Stomach (tissue), 9 donors: ENCODE data around the gene ERC1. TPM values are rescaled to one million over a fixed set of nuclear protein-coding genes. Genes with fewer than 3 reads are reported as not detected.

ENCODE experiments used
- DNase-seq, 2 donors: peaks; one replicate each; pipeline versions ENCODE4 v3.0.0 to v3.0.0-alpha.2; 2013 to 2019
- H3K27ac ChIP-seq, 5 donors: fragments of 200-600 bp in 4 of 5; sonication (generic) in 4 of 5; one replicate each; pipeline ENCODE4 v1.5.1; 2013 to 2019; ENCODE audit warnings: mild to moderate bottlenecking in 1 of 5, moderate library complexity in 1 of 5
- H3K27me3 ChIP-seq, 3 donors: fragments of 200-600 bp; sonication (generic); one replicate each; pipeline ENCODE4 v1.5.1; 2017 to 2019; ENCODE audit warnings: mixed run types in 1 of 3
- H3K36me3 ChIP-seq, 4 donors: fragments of 200-600 bp; sonication (generic); 1 replicate in 3 of 4; 2 replicates in 1 of 4; pipeline ENCODE4 v1.5.1; 2016 to 2019
- H3K4me1 ChIP-seq, 4 donors: fragments of 200-600 bp; sonication (generic); one replicate each; pipeline ENCODE4 v1.5.1; 2016 to 2019
- H3K4me3 ChIP-seq, 4 donors: fragments of 200-600 bp; sonication (generic) in 3 of 4; one replicate each; pipeline ENCODE4 v1.5.1; 2016 to 2019; ENCODE audit warnings: mild to moderate bottlenecking in 1 of 4
- H3K9me3 ChIP-seq, 4 donors: fragments of 200-600 bp; sonication (generic); one replicate each; pipeline ENCODE4 v1.5.1; 2016 to 2019
- EP300 ChIP-seq: sonication (generic); formaldehyde crosslinking; IDR thresholded peaks from one replicate; pipeline ENCODE4 v1.6.1; 2017; ENCODE audit warnings: antibody characterized with exemption
- POLR2A ChIP-seq, 4 donors: fragments of 450-650 bp; IDR thresholded peaks; one replicate each; pipeline ENCODE4 v1.6.1; 2016; ENCODE audit warnings: antibody characterized with exemption in 4 of 4, control low read depth in 2 of 4, mild to moderate bottlenecking in 1 of 4, moderate library complexity in 1 of 4
- POLR2AphosphoS5 ChIP-seq, 3 donors: sonication (generic); formaldehyde crosslinking; IDR thresholded peaks; one replicate each; pipeline ENCODE4 v1.6.1; 2016; ENCODE audit warnings: antibody characterized with exemption in 3 of 3
- WGBS, 5 donors: extraction: QIAGEN DNeasy Blood & Tissue Kit in 3 of 5; methylation state at CpG; one replicate each; pipeline versions ENCODE4 v1.1.5 to v1.1.7; 2013 to 2018; 5-methylcytosine and 5-hydroxymethylcytosine counted together
- intact Hi-C: fragments of 100-400 bp; cut with DNase I; formaldehyde crosslinking; loops from one replicate; pipeline ENCODE4 v1.15.1; 2023; ENCODE audit warnings: low total_unique reads
- polyA plus RNA-seq, 3 donors: library from polyadenylated mRNA; stranded (reverse); fragments of 200-250 nt; gene quantifications; one replicate each; pipeline ENCODE4 v1.2.3, GENCODE V29; 2013
- total RNA-seq, 5 donors: library from RNA; depleted of rRNA; stranded (reverse); fragments of >200 nt; gene quantifications; one replicate each; pipeline versions ENCODE4 v1.1.0 to v1.2.3, GENCODE V29; 2014 to 2016
- TF ChIP-seq, protein P1 (sequence below), 7 experiments: fragments of 450-650 bp in 4 of 7; fragments of 200-600 bp in 3 of 7; sonication (generic) in 3 of 7; IDR thresholded peaks; one replicate each; pipeline ENCODE4 v1.5.1; 2016 to 2019; ENCODE audit warnings: antibody characterized with exemption in 7 of 7, control low read depth in 2 of 7, mild to moderate bottlenecking in 1 of 7
- donor health status: healthy with polysubstance abuse.
- donor health status: Bipolar disorder and iron deficiency.
- donor health status: healthy.

ERC1 gene
- total and polyA plus RNA-seq, 8 donors = 3.8 to 69.4 (median 51.6) TPM

DNA sequence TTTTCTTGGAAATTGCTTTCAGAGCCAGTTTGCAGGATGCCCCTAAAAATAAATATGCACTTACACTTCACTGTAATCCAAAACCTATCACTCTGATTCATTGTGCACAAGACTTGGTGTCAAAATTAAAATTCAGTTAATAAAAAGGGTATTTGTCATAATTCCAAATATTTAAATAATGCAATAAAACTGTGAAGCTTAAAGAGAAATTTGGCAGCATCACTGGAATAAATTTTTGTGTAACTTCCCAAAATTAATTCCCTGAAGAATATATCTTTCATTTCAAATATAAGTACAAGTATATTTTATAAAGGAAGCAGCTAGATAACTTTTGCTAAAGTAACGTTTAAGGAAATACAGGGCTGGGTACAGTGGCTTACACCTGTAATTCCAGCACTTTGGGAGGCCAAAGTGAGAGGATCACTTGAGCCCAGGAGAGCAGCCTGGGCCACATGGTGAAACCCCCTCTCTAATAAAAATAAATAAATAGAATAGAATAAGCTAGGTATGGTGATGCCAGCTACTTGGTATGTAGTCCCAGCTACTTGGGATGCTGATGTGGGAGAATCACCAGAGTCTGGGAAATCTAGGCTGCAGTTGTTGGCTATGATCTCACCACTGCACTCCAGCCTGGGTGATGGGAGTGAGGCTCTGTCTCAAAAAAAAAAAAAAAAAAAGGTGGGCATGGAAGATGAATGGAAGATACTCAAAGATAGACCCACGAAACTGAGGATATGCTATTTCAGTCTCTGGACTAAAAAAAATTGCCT lies 369.6 kb downstream of the ERC1 start:
- Histone ChIP-seq H3K9me3 (no peaks in the 10 kb centered on the region), H3K27me3 (no peaks in the 10 kb centered on the region), H3K27ac (no peak overlapping the region), H3K4me1 (peaks cover 0 to 11% (median 3%) of the 10 kb centered on the region in 4 donors), H3K36me3 (no peaks in the 10 kb centered on the region), H3K4me3 (no peak overlapping the region)
- DNase-seq = no peak
- 85 to 96% (median 92%) methylated on average over 2 of the region's 2 CpGs for WGBS, 5 donors
- TF ChIP-seq, protein P1, sequence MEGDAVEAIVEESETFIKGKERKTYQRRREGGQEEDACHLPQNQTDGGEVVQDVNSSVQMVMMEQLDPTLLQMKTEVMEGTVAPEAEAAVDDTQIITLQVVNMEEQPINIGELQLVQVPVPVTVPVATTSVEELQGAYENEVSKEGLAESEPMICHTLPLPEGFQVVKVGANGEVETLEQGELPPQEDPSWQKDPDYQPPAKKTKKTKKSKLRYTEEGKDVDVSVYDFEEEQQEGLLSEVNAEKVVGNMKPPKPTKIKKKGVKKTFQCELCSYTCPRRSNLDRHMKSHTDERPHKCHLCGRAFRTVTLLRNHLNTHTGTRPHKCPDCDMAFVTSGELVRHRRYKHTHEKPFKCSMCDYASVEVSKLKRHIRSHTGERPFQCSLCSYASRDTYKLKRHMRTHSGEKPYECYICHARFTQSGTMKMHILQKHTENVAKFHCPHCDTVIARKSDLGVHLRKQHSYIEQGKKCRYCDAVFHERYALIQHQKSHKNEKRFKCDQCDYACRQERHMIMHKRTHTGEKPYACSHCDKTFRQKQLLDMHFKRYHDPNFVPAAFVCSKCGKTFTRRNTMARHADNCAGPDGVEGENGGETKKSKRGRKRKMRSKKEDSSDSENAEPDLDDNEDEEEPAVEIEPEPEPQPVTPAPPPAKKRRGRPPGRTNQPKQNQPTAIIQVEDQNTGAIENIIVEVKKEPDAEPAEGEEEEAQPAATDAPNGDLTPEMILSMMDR (IDR thresholded peaks at IDR 0.05) = no peak
- no peak for TF ChIP-seq POLR2A (IDR thresholded peaks at IDR 0.05)
- TF ChIP-seq EP300 = no peak
- no peak for TF ChIP-seq POLR2AphosphoS5 (IDR thresholded peaks at IDR 0.05)
- intact Hi-C loops = no loop called here

- Histone ChIP-seq H3K4me3 (no peak overlapping the region), H3K27ac (no peak overlapping the region), H3K36me3 (no peaks in the 10 kb centered on the region)
Measured at GRCh38 chr12:1362143-1362662, 371.2 kb downstream of the ERC1 start.

GRCh38 chr12:1365703-1366102 lies 374.7 kb downstream of the ERC1 start:
- intact Hi-C loops = no loop called here
- Histone ChIP-seq H3K4me3 (no peak overlapping the region), H3K27ac (no peak overlapping the region), H3K27me3 (no peaks in the 10 kb centered on the region), H3K36me3 (no peaks in the 10 kb centered on the region), H3K9me3 (no peaks in the 10 kb centered on the region), H3K4me1 (no peaks in the 10 kb centered on the region)
- no peak for TF ChIP-seq POLR2A (IDR thresholded peaks at IDR 0.05)
- TF ChIP-seq EP300 = no peak
- TF ChIP-seq, protein P1 (IDR thresholded peaks at IDR 0.05) = no peak
- no peak for TF ChIP-seq POLR2AphosphoS5 (IDR thresholded peaks at IDR 0.05)
- 92 to 100% (median 94%) methylated on average over 1 of the region's 1 CpG for WGBS, 5 donors
- no peak for DNase-seq

More at GRCh38 chr12:1362143-1362662, 371.2 kb downstream of the ERC1 start:
- Histone ChIP-seq H3K27me3 (no peaks in the 10 kb centered on the region), H3K9me3 (no peaks in the 10 kb centered on the region), H3K4me1 (peaks cover 0 to 2% (median under 1%) of the 10 kb centered on the region in 4 donors)
- 86 to 95% (median 92%) methylated on average over 6 of the region's 6 CpGs for WGBS, 5 donors
- intact Hi-C loops = no loop called here
- no peak for DNase-seq
- TF ChIP-seq POLR2AphosphoS5 (IDR thresholded peaks at IDR 0.05) (no peak), POLR2A (IDR thresholded peaks at IDR 0.05) (no peak), EP300 (no peak)
- TF ChIP-seq, protein P1 (IDR thresholded peaks at IDR 0.05) = no peak

GRCh38 chr12:1367331-1368291 lies 376.6 kb downstream of the ERC1 start:
- Histone ChIP-seq H3K27ac (no peak overlapping the region), H3K4me3 (no peak overlapping the region), H3K9me3 (no peaks in the 10 kb centered on the region), H3K4me1 (no peaks in the 10 kb centered on the region), H3K36me3 (peaks cover 0 to 12% (median 5%) of the 10 kb centered on the region in 4 donors), H3K27me3 (no peaks in the 10 kb centered on the region)
- intact Hi-C loops = no loop called here
- 89 to 94% (median 93%) methylated on average over 10 of the region's 10 CpGs for WGBS, 5 donors
- no peak for DNase-seq
- no peak for TF ChIP-seq POLR2A (IDR thresholded peaks at IDR 0.05)
- TF ChIP-seq POLR2AphosphoS5 (IDR thresholded peaks at IDR 0.05) = no peak
- no peak for TF ChIP-seq EP300
- TF ChIP-seq, protein P1 (IDR thresholded peaks at IDR 0.05) = no peak
